OCI-LY7 (cell line): ENCODE data around the gene PSMA3. TPM values are rescaled to one million over a fixed set of nuclear protein-coding genes. Genes with fewer than 3 reads are reported as not detected.
"Not testable (repeated sequence)": the region's sequence is repeated elsewhere in the genome, so short reads cannot be mapped to it uniquely, and the experiment has no call there.

ENCODE experiments used
- BruUV-seq: library from RNA; stranded (reverse); fragments of 400-500 nt; replicated peaks from 2 replicates; lab custom pipeline; 2021; lab: Mats Ljungman, UMichigan
- CTCF ChIA-PET: fragments of 300-600 bp; sonication (Branson Sonifier 250); formaldehyde crosslinking; loops from one replicate; lab custom pipeline; 2022; ENCODE audit warnings: antibody characterized with exemption; ENCODE audit not compliant: unreplicated experiment; lab: Charles Lee
- POLR2A ChIA-PET: fragments of 300-600 bp; sonication (Branson Sonifier 250); formaldehyde crosslinking; loops from one replicate; lab custom pipeline; 2022; ENCODE audit warnings: antibody characterized with exemption; lab: Charles Lee
- DNase-seq: peaks from one replicate; pipeline ENCODE4 v3.0.0-alpha.2; 2015; ENCODE audit warnings: low spot score
- H2AFZ ChIP-seq: fragments of 200-600 bp; sonication (generic), shearing (Covaris generic); 2 replicates; pipeline ENCODE4 v1.6.1; 2014; ENCODE audit warnings: mild to moderate bottlenecking, antibody characterized with exemption, low read length, moderate library complexity
- H3K27ac ChIP-seq: fragments of 200-600 bp; sonication (generic); 2 replicates; pipeline ENCODE4 v1.5.1; 2014; ENCODE audit warnings: mixed run types, low read depth, mild to moderate bottlenecking, moderate library complexity, low read length, inconsistent platforms; ENCODE audit not compliant: poor library complexity, severe bottlenecking
- H3K36me3 ChIP-seq: fragments of 200-600 bp; sonication (generic); 2 replicates; pipeline ENCODE4 v1.6.1; 2014; ENCODE audit warnings: mild to moderate bottlenecking, antibody characterized with exemption, low read length, moderate library complexity, mixed read lengths; ENCODE audit not compliant: insufficient read depth
- H3K4me1 ChIP-seq: fragments of 200-600 bp; sonication (generic); 2 replicates; pipeline ENCODE4 v1.5.1; 2014; ENCODE audit warnings: mild to moderate bottlenecking, low read length; ENCODE audit not compliant: insufficient read depth, poor library complexity, severe bottlenecking
- H3K4me2 ChIP-seq: fragments of 200-600 bp; sonication (generic); 2 replicates; pipeline ENCODE4 v1.6.1; 2014; ENCODE audit warnings: mild to moderate bottlenecking, low read length
- H3K4me3 ChIP-seq: fragments of 200-600 bp; sonication (generic); 2 replicates; pipeline ENCODE4 v1.5.1; 2014; ENCODE audit warnings: mild to moderate bottlenecking, low read depth, low read length; ENCODE audit not compliant: poor library complexity, severe bottlenecking
- H3K79me2 ChIP-seq: fragments of 200-600 bp; sonication (generic); 2 replicates; pipeline ENCODE4 v1.6.1; 2016; ENCODE audit warnings: low read depth, mild to moderate bottlenecking, low read length, moderate library complexity, mixed read lengths; ENCODE audit not compliant: insufficient read depth
- H3K9me2 ChIP-seq: fragments of 200-600 bp; sonication (generic); 2 replicates; pipeline ENCODE4 v1.6.1; 2016; ENCODE audit warnings: mild to moderate bottlenecking, low read length, mixed read lengths; ENCODE audit not compliant: insufficient read depth
- H3K9me3 ChIP-seq: fragments of 200-600 bp; sonication (generic); 2 replicates; pipeline ENCODE4 v1.6.1; 2014; ENCODE audit warnings: mild to moderate bottlenecking, mixed run types, low read length, mixed read lengths
- H4K20me1 ChIP-seq: fragments of 200-600 bp; sonication (generic); 2 replicates; pipeline ENCODE4 v1.6.1; 2014; ENCODE audit warnings: mild to moderate bottlenecking, antibody characterized with exemption, low read length, moderate library complexity, mixed read lengths; ENCODE audit not compliant: insufficient read depth
- EZH2phosphoT487 ChIP-seq: fragments of 200-600 bp; sonication (generic); IDR thresholded peaks from 2 replicates; pipeline ENCODE4 v1.6.1; 2018; ENCODE audit warnings: low read depth, borderline replicate concordance, mild to moderate bottlenecking, mixed run types, antibody characterized with exemption, low read length, moderate library complexity, mixed read lengths
- intact Hi-C: fragments of 100-400 bp; cut with micrococcal nuclease; formaldehyde crosslinking; loops from one replicate; pipeline ENCODE4 v1.10.0; 2022; ENCODE audit not compliant: unreplicated experiment
- total RNA-seq, 2 experiments: library from RNA; depleted of rRNA in 1 of 2; stranded (reverse); fragments of >200 nt in 1 of 2; shearing (Covaris generic) in 1 of 2; gene quantifications; 2 replicates each; pipeline ENCODE4 v1.2.3, GENCODE V29; 2014 to 2022
- TF ChIP-seq, protein P1 (sequence below): fragments of 200-600 bp; sonication (generic); conservative IDR thresholded peaks from 2 replicates; pipeline ENCODE4 v1.5.1; 2014; ENCODE audit warnings: mild to moderate bottlenecking, antibody characterized with exemption, low read length, moderate library complexity, mixed read lengths

The PSMA3 gene
- total RNA-seq, 2 experiments from 2014 or later = 88.9 to 206 TPM

DNA sequence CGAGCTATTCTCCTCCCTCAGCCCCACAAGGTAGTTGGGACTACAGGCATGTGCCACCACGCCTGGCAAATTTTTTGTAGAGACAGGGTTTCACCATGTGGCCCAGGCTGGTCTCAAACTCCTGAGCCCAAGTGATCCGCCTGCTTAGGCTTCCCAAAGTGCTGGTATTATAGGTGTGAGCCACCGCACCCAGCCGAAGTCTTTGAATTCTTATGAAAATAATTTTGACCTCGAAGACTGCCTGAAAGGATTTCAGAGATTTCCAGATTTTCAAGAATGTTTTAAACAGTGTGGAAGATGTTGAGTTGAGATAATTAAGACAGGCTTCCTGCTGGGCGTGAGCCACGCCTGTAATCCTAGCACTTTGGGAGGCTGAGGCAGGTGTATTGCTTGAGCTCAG lies 5.0 kb downstream of the PSMA3 start:
- Histone ChIP-seq H3K4me3 (no peak overlapping the region), H3K79me2 (peaks cover 93% of the 10 kb centered on the region), H2AFZ (no peak overlapping the region), H3K36me3 (peaks cover 74% of the 10 kb centered on the region), H3K4me2 (no peak overlapping the region), H3K4me1 (peaks cover 17% of the 10 kb centered on the region), H3K9me2 (no peaks in the 10 kb centered on the region), H3K27ac (no peak overlapping the region), H4K20me1 (peaks cover 28% of the 10 kb centered on the region), H3K9me3 (no peaks in the 10 kb centered on the region)
- no TSS peak for BruUV-seq
- ChIA-PET POLR2A (interaction anchor here (0.6 kb wide), 1 partner anchor 598 kb away, joined by 4 read pairs; no protein-coding TSS in a partner anchor), CTCF (no interaction called here)
- TF ChIP-seq, protein P1, sequence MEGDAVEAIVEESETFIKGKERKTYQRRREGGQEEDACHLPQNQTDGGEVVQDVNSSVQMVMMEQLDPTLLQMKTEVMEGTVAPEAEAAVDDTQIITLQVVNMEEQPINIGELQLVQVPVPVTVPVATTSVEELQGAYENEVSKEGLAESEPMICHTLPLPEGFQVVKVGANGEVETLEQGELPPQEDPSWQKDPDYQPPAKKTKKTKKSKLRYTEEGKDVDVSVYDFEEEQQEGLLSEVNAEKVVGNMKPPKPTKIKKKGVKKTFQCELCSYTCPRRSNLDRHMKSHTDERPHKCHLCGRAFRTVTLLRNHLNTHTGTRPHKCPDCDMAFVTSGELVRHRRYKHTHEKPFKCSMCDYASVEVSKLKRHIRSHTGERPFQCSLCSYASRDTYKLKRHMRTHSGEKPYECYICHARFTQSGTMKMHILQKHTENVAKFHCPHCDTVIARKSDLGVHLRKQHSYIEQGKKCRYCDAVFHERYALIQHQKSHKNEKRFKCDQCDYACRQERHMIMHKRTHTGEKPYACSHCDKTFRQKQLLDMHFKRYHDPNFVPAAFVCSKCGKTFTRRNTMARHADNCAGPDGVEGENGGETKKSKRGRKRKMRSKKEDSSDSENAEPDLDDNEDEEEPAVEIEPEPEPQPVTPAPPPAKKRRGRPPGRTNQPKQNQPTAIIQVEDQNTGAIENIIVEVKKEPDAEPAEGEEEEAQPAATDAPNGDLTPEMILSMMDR = no peak
- no peak for TF ChIP-seq EZH2phosphoT487
- DNase-seq = no peak
- intact Hi-C loops = loop anchor here (5.0 kb wide), 1 partner anchor 178 kb away; the partner anchor contains the start of genes KIAA0586 and TIMM9

DNA sequence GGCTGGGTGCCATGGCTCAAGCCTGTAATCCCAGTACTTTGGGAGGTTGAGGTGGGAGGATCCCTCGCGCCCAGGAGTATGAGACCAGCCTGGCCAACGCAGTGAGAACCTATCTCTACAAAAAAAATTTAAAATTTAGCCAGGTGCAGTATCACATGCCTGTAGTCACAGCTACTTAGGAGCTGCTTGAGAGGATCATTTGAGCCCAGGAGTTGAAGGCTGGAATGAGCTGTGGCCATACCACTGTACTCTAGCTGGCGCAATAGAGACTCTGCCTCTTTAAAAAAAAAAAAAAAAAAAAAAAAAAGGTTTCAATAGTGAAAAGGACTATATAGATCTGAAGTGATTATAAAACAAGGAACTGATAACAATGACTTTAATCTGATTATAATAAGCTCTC lies 13.5 kb downstream of the PSMA3 start:
- Histone ChIP-seq H3K79me2 (peaks cover 20% of the 10 kb centered on the region; the same call in 1 of the 2 replicates), H4K20me1 (no peaks in the 10 kb centered on the region; the same call in 1 of the 2 replicates), H3K27ac (no peak overlapping the region), H3K4me1 (no peaks in the 10 kb centered on the region), H3K9me3 (no peaks in the 10 kb centered on the region), H3K9me2 (no peaks in the 10 kb centered on the region), H3K36me3 (peaks cover 98% of the 10 kb centered on the region), H3K4me3 (no peak overlapping the region), H2AFZ (no peak overlapping the region), H3K4me2 (no peak overlapping the region)
- BruUV-seq = TSS peak; percentile 9
- DNase-seq = no peak
- intact Hi-C loops = no loop called here
- POLR2A ChIA-PET = interaction anchor here (0.6 to 1.8 kb wide), 8 partner anchors 9 to 187 kb away, joined by 3 to 9 read pairs (median 4); partner anchors contain the start of gene PSMA3
- CTCF ChIA-PET = interaction anchor here (0.6 kb wide), 1 partner anchor 14 kb away, joined by 3 read pairs; the partner anchor contains the start of gene PSMA3
- TF ChIP-seq, protein P1 = no peak
- TF ChIP-seq EZH2phosphoT487 = no peak

DNA sequence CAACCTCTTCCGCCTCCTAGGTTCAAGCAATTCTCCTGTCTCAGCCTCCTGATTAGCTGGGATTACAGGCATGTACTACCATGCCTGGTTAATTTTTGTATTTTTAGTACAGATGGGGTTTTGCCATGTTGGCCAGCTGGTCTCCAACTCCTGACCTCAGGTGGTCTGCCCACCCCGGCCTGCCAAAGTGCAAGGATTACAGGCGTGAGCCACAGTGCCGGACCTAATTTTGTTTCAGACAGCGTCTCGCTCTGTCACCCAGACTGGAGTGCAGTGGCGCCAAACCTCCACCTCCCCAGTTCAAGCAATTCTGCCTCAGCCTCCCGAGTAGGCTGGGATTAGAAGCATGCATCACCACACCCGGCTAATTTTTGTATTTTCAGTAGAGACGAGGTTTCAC lies 17.4 kb downstream of the PSMA3 start:
- BruUV-seq, H3K27ac ChIP-seq, H4K20me1 ChIP-seq, CTCF ChIA-PET, H3K4me1 ChIP-seq, H3K79me2 ChIP-seq, H3K9me3 ChIP-seq, H3K4me2 ChIP-seq, H2AFZ ChIP-seq, H3K9me2 ChIP-seq, intact Hi-C loops, DNase-seq, H3K4me3 ChIP-seq: not testable (repeated sequence)
- peaks cover 100% of the 10 kb centered on the region for H3K36me3 ChIP-seq
- POLR2A ChIA-PET = interaction anchor here (0.6 to 0.9 kb wide), 2 partner anchors 14 to 22 kb away, joined by 3 to 8 read pairs; no protein-coding TSS in a partner anchor
